LNCaP clone FGC (cell line): ENCODE data around the gene COQ9.

Source experiments
- DNase-seq: peaks from one replicate; pipeline ENCODE4 v3.0.0-alpha.2; 2011; ENCODE audit warnings: low read depth
- H3K4me3 ChIP-seq: 2 replicates; pipeline ENCODE4 v1.5.1; 2011; ENCODE audit warnings: mild to moderate bottlenecking, low read depth, low read length, control low read depth
- TF ChIP-seq, protein P1 (sequence below): IDR thresholded peaks from 2 replicates; pipeline ENCODE4 v1.5.1; 2012; ENCODE audit warnings: mild to moderate bottlenecking; ENCODE audit not compliant: control insufficient read depth, insufficient read depth; ENCODE audit errors: extremely low read depth

The COQ9 gene

DNA sequence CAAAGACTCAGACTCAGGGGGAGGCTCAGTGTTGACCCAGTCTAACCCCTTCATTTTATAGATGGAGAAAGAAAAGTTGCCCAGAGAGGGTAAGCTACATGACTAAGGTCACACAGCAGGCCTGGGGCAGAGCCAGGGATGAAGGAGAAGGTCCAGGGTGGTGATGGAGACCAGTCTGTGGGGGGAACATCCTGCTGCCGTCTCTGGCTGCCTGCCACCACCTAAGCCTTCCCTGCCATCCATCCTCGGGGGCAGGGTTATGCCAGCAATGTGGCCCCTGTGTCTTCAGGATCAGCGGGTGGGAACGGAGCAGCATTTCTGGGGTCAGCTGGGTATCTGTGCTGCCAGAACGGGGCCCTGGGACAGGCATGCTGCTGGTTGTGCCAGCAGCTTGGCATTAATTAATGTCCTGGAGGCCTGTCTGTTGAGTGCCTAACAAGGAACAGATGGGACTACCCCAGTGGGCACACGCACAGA, 33.5 kb downstream of the COQ9 start:
- no peak overlapping the region for H3K4me3 ChIP-seq

GRCh38 chr16:57481421-57481820, 34.1 kb downstream of the COQ9 start:
- DNase-seq: no peak
- TF ChIP-seq, protein P1, sequence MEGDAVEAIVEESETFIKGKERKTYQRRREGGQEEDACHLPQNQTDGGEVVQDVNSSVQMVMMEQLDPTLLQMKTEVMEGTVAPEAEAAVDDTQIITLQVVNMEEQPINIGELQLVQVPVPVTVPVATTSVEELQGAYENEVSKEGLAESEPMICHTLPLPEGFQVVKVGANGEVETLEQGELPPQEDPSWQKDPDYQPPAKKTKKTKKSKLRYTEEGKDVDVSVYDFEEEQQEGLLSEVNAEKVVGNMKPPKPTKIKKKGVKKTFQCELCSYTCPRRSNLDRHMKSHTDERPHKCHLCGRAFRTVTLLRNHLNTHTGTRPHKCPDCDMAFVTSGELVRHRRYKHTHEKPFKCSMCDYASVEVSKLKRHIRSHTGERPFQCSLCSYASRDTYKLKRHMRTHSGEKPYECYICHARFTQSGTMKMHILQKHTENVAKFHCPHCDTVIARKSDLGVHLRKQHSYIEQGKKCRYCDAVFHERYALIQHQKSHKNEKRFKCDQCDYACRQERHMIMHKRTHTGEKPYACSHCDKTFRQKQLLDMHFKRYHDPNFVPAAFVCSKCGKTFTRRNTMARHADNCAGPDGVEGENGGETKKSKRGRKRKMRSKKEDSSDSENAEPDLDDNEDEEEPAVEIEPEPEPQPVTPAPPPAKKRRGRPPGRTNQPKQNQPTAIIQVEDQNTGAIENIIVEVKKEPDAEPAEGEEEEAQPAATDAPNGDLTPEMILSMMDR: no peak
- H3K4me3 ChIP-seq: no peak overlapping the region

More for the DNA sequence above, 33.5 kb downstream of the COQ9 start:
- DNase-seq: no peak
- TF ChIP-seq, protein P1: no peak

GRCh38 chr16:57482845-57483545, 35.7 kb downstream of the COQ9 start:
- TF ChIP-seq, protein P1: no peak
- H3K4me3 ChIP-seq: no peak overlapping the region
- no peak for DNase-seq

DNA sequence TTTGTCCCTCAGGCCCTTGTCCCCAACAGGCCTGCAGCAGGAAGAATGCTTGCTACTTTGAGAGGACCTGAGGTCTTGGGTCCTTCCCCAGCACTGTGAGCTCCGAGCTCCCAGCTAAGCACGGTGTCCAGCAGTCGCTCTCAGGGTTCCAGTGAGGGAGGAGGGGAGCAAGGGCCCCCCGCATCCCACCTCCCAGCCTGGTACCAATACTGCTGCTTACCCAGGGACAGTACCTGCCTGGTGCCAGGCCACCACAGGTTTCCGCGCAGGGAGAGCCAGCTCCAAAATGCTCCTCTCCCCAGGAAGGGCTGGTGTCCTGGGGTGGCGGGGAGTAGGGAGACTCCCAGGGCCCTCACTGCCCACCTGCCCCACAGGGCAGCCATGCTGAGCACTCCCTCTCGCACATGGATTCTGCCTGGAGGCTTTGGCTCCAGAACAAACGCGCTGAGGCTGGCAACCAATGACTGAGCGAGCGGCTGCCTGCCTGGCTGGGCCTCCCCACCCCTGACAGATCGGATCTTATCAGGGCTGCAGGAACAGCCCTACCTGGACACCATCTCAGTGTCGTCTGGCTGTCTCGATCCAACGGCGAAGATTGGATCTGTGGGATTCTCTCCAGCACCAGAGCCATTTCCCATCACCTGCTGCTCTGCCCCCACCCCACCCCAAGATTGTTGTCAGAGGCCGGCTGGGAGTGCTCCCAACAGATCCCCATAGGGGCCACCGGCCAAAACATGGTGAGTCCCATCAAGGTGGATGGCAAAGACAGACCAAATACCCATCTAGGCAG, 36.6 kb downstream of the COQ9 start:
- TF ChIP-seq, protein P1: no peak
- no peak for DNase-seq
- H3K4me3 ChIP-seq: no peak overlapping the region

DNA sequence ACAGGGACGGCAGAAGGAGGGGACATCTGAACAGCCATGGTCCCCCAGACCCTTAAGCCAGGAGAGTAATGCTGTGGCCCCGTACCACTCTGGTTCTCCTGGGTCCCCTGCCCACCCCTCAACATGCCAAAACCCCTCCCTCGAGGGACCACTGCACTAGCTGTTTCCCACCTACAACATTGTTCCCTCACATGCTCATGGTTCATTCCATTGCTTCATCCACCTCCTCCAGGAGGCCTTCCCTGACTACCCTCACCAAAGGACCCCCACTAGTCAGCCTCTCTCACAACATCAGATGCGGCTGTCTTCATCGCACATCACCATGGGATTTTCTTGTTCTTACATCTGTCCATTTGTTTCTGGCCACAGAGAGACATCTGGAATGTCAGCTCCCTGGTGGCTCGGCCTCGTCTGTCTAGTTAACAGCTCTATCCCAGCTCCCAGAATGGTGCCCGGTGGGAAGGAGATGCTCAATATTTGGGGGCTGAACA, 37.3 kb downstream of the COQ9 start:
- TF ChIP-seq, protein P1: no peak
- no peak for DNase-seq
- no peak overlapping the region for H3K4me3 ChIP-seq

- DNase-seq: no peak
- peak overlapping the region; percentile 61 for H3K4me3 ChIP-seq
These were observed 38.0 kb downstream of the COQ9 start for GRCh38 chr16:57485091-57485915.

More at GRCh38 chr16:57485091-57485915, 38.0 kb downstream of the COQ9 start:
- TF ChIP-seq, protein P1: no peak
